Activated CD8-positive, alpha-beta memory T cell treated with anti-CD3 and anti-CD28 coated beads, Interleukin-2, amount 50 U/mL, for 4 hours (primary cell): Measurements from ENCODE around the gene ELMO1.

ENCODE experiments used
- DNase-seq: peaks from one replicate; pipeline ENCODE4 v3.0.0-alpha.2; 2020

The ELMO1 gene

GRCh38 chr7:36860681-36861080, 588.0 kb downstream of the ELMO1 start:
- no peak for DNase-seq

- no peak for DNase-seq
Observed at GRCh38 chr7:36855330-36855729, 593.3 kb downstream of the ELMO1 start.

GRCh38 chr7:36854652-36855051, 594.0 kb downstream of the ELMO1 start:
- no peak for DNase-seq

- DNase-seq, result no peak
Observed at GRCh38 chr7:36852931-36853330, 595.7 kb downstream of the ELMO1 start.

- no peak for DNase-seq
Observed at GRCh38 chr7:36852017-36852416, 596.6 kb downstream of the ELMO1 start.

GRCh38 chr7:36851382-36851781, 597.3 kb downstream of the ELMO1 start:
- no peak for DNase-seq

- DNase-seq, result no peak
Observed at GRCh38 chr7:36847946-36848345, 600.7 kb downstream of the ELMO1 start.

GRCh38 chr7:36844374-36844773, 604.3 kb downstream of the ELMO1 start:
- DNase-seq, result no peak

GRCh38 chr7:36840904-36841303, 607.8 kb downstream of the ELMO1 start:
- no peak for DNase-seq

- no peak for DNase-seq
Observed at GRCh38 chr7:36838616-36839225, 609.9 kb downstream of the ELMO1 start.

GRCh38 chr7:36831049-36831448, 617.6 kb downstream of the ELMO1 start:
- DNase-seq, result no peak

GRCh38 chr7:36827726-36828703, 620.6 kb downstream of the ELMO1 start:
- no peak for DNase-seq

- DNase-seq, result no peak
Observed at GRCh38 chr7:36825501-36825900, 623.2 kb downstream of the ELMO1 start.

GRCh38 chr7:36823353-36823752, 625.3 kb downstream of the ELMO1 start:
- DNase-seq, result no peak

- no peak for DNase-seq
Observed at GRCh38 chr7:36821617-36822016, 627.0 kb downstream of the ELMO1 start.

GRCh38 chr7:36820527-36821170, 628.0 kb downstream of the ELMO1 start:
- no peak for DNase-seq

GRCh38 chr7:36819639-36820038, 629.0 kb downstream of the ELMO1 start:
- no peak for DNase-seq

- no peak for DNase-seq
Observed at GRCh38 chr7:36814311-36814710, 634.4 kb downstream of the ELMO1 start.

- DNase-seq, result no peak
Observed at GRCh38 chr7:36811807-36812206, 636.9 kb downstream of the ELMO1 start.

GRCh38 chr7:36810489-36810888, 638.2 kb downstream of the ELMO1 start:
- no peak for DNase-seq

GRCh38 chr7:36810032-36810431, 638.6 kb downstream of the ELMO1 start:
- no peak for DNase-seq

- DNase-seq, result no peak
Observed at GRCh38 chr7:36809510-36809909, 639.2 kb downstream of the ELMO1 start.

- DNase-seq, result no peak
Observed at GRCh38 chr7:36809086-36809485, 639.6 kb downstream of the ELMO1 start.

- DNase-seq, result no peak
Observed at GRCh38 chr7:36806891-36807290, 641.8 kb downstream of the ELMO1 start.
